Nephron (organoid): ENCODE measurements around the gene TCF4.

ENCODE experiments used
- H3K27ac Mint-ChIP-seq, 3 experiments: 2 replicates each; pipeline ENCODE4 v1.8.0; 2020; ENCODE audit warnings: mixed read lengths in 3 of 3, mild to moderate bottlenecking in 2 of 3, moderate library complexity in 1 of 3
- H3K27me3 Mint-ChIP-seq: 2 replicates; pipeline ENCODE4 v1.8.0; 2021; ENCODE audit warnings: low read depth, mild to moderate bottlenecking, moderate library complexity, mixed read lengths
- H3K36me3 Mint-ChIP-seq: 2 replicates; pipeline ENCODE4 v1.8.0; 2020; ENCODE audit warnings: low read depth, mixed read lengths
- H3K4me1 Mint-ChIP-seq: 2 replicates; pipeline ENCODE4 v1.8.0; 2020; ENCODE audit warnings: mixed read lengths
- H3K4me3 Mint-ChIP-seq, 3 experiments: 2 replicates each; pipeline ENCODE4 v1.8.0; 2020; ENCODE audit warnings: mild to moderate bottlenecking in 3 of 3, mixed read lengths in 3 of 3, moderate library complexity in 2 of 3
- H3K9me3 Mint-ChIP-seq: 2 replicates; pipeline ENCODE4 v1.8.0; 2020; ENCODE audit warnings: mixed read lengths
- TF ChIP-seq, protein P1 (sequence below), 3 experiments: fragments of 200-600 bp; sonication (generic); IDR thresholded peaks; one replicate each; pipeline ENCODE4 v1.5.0; 2021; ENCODE audit warnings: antibody characterized with exemption in 3 of 3; ENCODE audit not compliant: unreplicated experiment in 3 of 3

Gene TCF4

DNA sequence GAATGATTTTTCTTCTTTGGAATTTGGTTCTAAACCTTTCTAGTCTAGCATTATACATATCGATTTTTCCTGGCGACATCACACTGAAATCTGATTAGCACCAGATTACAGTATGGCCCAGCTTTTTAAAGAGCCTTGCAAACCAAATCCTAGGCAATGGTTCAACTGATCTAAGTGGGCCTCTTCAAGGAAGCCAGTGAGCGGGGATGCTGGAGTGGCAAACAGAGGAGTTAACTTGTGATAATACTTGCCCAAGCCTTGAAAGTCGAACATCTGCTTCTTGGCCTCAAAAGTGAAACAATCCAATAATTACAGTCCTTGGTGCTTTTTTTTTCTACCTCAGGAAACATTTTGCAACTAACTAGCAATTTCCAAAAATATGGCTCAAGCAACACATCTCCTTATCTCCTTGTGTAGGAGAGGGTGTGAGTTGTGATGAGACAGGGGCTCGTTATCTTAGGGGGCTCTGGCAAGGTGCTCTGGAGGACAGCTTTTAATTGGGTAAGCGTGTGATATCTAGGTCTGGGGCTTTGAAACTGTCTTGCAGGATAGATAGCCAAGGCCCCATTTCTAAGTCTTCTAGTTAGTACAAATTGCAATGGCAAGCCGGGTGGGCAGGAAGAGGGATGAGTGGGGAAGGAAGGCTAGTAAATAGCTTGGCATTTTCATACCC, 388.6 kb downstream of the TCF4 start:
- TF ChIP-seq, protein P1, sequence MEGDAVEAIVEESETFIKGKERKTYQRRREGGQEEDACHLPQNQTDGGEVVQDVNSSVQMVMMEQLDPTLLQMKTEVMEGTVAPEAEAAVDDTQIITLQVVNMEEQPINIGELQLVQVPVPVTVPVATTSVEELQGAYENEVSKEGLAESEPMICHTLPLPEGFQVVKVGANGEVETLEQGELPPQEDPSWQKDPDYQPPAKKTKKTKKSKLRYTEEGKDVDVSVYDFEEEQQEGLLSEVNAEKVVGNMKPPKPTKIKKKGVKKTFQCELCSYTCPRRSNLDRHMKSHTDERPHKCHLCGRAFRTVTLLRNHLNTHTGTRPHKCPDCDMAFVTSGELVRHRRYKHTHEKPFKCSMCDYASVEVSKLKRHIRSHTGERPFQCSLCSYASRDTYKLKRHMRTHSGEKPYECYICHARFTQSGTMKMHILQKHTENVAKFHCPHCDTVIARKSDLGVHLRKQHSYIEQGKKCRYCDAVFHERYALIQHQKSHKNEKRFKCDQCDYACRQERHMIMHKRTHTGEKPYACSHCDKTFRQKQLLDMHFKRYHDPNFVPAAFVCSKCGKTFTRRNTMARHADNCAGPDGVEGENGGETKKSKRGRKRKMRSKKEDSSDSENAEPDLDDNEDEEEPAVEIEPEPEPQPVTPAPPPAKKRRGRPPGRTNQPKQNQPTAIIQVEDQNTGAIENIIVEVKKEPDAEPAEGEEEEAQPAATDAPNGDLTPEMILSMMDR (IDR thresholded peaks at IDR 0.05; ENCODE audit: unreplicated experiment in 3 of 3) = no peak
- Mint-ChIP-seq H3K4me1 (no peaks in the 10 kb centered on the region), H3K27me3 (no peaks in the 10 kb centered on the region), H3K27ac (no peak overlapping the region), H3K4me3 (no peak overlapping the region), H3K9me3 (peaks cover 7% of the 10 kb centered on the region), H3K36me3 (no peaks in the 10 kb centered on the region)

- Mint-ChIP-seq H3K9me3 (no peaks in the 10 kb centered on the region), H3K4me1 (no peaks in the 10 kb centered on the region), H3K27ac (no peak overlapping the region), H3K4me3 (no peak overlapping the region), H3K27me3 (no peaks in the 10 kb centered on the region), H3K36me3 (no peaks in the 10 kb centered on the region)
- TF ChIP-seq, protein P1 (IDR thresholded peaks at IDR 0.05; ENCODE audit: unreplicated experiment in 3 of 3) = no peak
Observed at GRCh38 chr18:55195863-55196262, 392.1 kb downstream of the TCF4 start.

GRCh38 chr18:55189972-55190371, 398.0 kb downstream of the TCF4 start:
- TF ChIP-seq, protein P1 (IDR thresholded peaks at IDR 0.05; ENCODE audit: unreplicated experiment in 3 of 3) = no peak
- Mint-ChIP-seq H3K9me3 (no peaks in the 10 kb centered on the region), H3K27me3 (no peaks in the 10 kb centered on the region), H3K4me1 (no peaks in the 10 kb centered on the region), H3K27ac (no peak overlapping the region), H3K4me3 (no peak overlapping the region), H3K36me3 (no peaks in the 10 kb centered on the region)

- Mint-ChIP-seq H3K27me3 (no peaks in the 10 kb centered on the region), H3K27ac (no peak overlapping the region), H3K9me3 (no peaks in the 10 kb centered on the region), H3K4me3 (no peak overlapping the region), H3K36me3 (no peaks in the 10 kb centered on the region), H3K4me1 (no peaks in the 10 kb centered on the region)
- TF ChIP-seq, protein P1 (IDR thresholded peaks at IDR 0.05; ENCODE audit: unreplicated experiment in 3 of 3) = no peak
Observed at GRCh38 chr18:55186588-55186987, 401.4 kb downstream of the TCF4 start.

DNA sequence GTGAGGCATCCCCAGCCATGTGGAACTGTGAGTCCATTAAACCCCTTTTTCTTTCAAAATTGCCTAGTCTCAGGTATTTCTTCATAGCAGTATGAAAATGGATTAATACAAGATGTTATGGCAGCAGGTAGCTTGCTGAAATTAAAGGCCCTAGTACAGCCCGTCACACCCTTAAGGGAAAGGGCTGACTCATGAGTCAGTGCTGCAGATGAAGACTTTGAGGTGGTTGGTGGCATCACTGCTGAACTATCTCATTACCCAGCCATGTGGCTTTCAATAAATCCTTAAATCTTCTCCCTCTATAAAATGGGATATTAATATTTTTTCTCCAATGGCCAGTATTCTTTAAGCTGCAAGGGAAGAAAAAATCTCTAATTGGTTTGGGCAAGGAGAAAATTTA, 402.6 kb downstream of the TCF4 start:
- H3K4me1 Mint-ChIP-seq = no peaks in the 10 kb centered on the region
- H3K27ac Mint-ChIP-seq = no peak overlapping the region
- TF ChIP-seq, protein P1 (IDR thresholded peaks at IDR 0.05; ENCODE audit: unreplicated experiment in 3 of 3) = no peak
- H3K27me3 Mint-ChIP-seq = no peaks in the 10 kb centered on the region
- H3K9me3 Mint-ChIP-seq = no peaks in the 10 kb centered on the region
- no peak overlapping the region for H3K4me3 Mint-ChIP-seq
- no peaks in the 10 kb centered on the region for H3K36me3 Mint-ChIP-seq

DNA sequence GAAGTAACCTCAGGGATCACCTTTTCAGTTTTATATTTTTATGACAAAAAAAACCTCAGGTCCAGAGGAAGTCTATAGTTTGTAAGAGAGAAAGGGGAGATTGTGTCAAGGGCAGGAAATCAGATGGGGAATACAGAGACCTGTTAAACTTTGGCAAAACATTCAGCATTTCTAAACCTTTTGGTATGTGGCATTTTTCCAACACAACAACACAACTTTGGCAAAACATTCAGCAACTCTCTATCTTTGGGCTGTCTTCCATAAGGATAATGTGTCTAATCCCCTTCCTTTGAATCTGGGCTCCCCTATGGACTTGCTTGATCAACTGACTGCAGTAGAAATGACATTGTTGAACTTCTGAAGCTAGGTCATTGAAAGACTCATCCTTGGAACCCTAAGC, 408.2 kb downstream of the TCF4 start:
- H3K27me3 Mint-ChIP-seq = no peaks in the 10 kb centered on the region
- TF ChIP-seq, protein P1 (IDR thresholded peaks at IDR 0.05; ENCODE audit: unreplicated experiment in 3 of 3) = no peak
- peaks cover 8% of the 10 kb centered on the region for H3K9me3 Mint-ChIP-seq
- H3K27ac Mint-ChIP-seq = no peak overlapping the region
- peaks cover 6% of the 10 kb centered on the region for H3K4me1 Mint-ChIP-seq
- H3K4me3 Mint-ChIP-seq = no peak overlapping the region
- no peaks in the 10 kb centered on the region for H3K36me3 Mint-ChIP-seq
